ENCODE measurements around the gene SUN3.

The SUN3 gene

DNA sequence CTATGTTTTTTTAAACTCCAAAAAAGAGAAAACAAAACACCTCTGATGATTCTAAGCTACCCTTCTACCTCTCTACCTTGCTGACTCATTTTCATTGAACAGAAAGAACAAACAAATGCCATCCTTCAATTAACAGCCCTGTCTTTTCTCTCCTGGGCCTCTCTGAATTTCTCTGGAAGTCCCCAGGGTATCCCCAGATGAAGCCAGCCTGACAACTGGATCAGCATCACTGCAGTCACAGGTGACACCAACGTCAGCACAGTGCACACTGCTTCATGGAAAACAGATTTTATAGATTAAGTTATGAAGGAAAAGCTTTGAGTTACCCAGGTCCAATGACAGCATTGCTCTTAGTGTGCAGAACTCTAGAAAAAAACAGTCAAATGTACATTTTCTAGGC, 55.2 kb downstream of the SUN3 start:
- no peak for DNase-seq

DNA sequence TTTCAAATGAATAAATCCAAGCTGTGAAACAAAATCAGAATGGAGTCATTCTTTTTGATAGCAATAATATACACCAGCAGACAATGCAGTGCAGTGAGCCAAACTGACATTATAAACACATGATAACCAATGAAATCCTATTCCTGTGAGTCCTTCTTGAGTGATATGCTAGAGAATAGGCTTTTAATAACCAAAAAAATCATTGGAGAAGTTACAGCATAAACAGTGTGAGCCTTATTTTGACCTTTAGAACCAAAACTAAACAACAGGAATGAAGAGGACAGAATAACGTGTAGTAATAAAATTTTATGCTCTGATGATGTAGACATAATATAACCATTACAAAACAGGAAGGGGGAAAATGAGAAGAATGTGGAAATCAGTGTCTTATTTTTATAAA, 58.1 kb downstream of the SUN3 start:
- no peak for DNase-seq

DNA sequence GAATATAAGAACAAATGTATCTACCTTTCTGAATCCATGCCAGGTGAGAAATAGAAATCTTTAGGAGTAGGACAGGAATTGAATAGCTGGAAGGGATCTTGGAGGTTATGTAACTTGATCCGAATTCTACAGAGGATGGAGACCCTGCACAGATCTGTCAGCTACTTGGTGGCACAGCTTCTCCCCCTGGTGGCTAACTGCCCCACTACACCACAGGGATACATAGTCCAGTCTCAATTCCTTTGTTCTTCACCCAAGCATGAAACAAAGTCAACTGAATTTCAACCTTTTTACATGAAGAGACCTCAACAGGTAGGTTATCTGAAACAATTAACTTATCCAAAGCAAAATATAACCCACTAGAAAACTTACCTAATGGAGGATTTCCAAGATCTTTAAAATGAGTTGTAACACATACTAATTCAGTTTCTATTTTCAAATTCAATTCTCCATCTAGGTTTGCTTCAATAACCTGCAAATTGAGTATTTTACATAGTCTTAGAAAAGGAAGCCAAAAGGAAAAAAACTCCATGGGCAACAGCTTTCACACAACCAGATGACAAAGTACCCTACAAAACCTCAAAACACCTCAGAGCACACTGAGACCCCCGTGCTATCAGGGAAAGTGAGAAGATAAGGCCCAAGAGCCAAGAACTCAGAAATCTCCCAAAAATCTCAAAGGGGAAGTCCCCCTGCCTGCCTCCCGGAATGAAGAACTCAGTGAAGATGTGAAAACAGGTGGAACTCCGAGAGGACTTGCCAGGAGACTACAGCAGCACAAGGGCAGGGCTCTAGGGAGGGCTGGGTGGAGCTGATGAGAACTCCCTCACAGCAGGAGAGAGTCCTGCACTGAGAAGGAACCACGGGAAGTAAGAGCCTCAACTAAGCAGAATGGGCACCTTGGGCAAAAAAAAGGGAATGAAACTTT, 59.8 kb downstream of the SUN3 start:
- DNase-seq = peak; percentile 29

DNA sequence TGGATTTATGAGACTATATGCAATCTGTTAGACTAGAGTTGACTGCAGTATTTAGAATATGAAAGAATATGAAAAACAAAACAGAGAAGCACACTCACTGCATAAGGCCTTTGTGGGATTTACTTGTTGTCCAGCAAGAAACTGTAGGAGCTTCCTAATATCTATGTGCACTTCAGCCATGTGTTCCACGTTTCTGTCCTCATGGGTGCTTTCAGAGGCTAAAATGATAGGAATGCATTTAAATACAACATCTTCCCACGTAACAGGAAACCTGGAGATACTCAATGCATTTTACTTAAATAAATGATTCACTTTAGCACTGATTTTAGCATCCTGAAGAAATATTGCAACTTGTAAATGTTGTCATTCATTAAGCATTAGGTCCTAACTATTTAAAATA, 61.2 kb downstream of the SUN3 start:
- DNase-seq = no peak

DNA sequence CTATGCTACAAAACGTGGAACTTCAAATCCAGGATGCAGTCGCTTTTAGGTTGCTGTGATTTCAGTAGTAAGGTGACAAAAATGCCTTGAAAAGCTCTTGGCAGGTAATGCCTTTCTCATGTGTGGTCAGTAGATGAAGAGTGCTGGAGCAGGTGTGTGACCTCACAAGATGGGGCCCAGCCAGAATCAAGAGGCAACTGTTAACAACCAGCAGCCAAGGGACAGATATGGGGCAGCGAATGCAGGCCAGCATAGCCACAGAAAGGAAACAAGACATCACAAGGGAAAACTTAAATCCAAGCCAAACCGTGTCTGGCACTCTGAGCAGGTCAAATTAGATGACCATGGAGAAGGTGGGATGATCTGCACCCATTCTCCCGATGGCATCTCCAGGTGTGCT, 61.8 kb downstream of the SUN3 start:
- DNase-seq = no peak

DNA sequence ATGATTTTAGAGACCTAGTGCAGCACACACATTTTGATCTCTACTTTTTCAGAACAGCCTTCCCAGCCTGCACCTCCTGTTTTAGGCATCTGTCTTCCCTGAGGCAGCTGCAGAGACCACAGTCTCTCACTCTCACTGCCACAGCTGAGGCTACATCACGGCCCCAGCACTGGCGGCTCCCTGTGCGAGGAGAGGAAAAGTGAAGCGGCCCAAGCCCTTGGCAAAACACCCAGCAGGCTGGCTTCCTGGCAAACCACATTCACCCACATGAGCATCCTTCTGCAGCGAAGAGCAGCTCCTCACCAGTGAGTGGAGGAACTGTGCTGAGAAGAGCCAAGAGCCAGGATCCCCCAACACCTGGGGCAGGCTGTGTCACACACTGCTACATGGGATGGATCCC, 63.5 kb downstream of the SUN3 start:
- DNase-seq = no peak

DNA sequence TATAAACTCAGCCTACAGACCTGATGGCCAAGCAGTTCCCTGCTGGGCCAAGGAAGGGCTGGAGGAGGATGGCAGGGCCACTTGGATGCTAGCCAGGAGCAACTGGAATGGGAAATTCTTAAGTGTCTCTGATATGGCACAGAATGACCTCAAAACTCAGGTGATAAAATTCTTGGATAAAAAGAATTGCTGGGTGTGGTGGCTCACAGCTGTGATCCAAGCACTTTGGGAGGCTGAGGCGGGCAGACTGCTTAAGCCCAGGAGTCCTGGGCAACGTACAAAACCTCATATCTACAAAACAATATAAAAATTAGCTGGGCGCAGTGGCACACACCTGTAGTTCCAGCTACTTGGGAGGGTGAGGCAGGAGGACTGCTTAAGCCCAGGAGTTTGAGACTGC, 66.6 kb downstream of the SUN3 start:
- DNase-seq = no peak

DNA sequence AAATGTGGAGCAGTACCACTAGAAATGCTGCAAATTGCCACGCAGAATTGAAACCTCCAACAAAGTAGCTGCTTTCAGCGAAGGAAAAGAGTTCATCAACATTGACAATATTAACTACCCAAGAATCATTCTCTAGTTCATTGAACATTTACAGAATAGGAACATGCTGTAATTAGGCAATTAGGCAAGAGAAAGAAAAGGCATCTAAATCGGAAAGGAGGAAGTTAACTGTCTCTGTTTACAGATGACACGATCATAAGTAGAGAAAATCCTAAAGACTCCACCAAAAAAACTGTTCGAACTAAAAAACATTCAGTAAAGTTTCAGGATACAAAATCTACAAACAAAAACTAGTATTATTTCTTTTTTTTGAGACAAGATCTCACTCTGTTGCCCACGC, 71.8 kb downstream of the SUN3 start:
- no peak for DNase-seq

DNA sequence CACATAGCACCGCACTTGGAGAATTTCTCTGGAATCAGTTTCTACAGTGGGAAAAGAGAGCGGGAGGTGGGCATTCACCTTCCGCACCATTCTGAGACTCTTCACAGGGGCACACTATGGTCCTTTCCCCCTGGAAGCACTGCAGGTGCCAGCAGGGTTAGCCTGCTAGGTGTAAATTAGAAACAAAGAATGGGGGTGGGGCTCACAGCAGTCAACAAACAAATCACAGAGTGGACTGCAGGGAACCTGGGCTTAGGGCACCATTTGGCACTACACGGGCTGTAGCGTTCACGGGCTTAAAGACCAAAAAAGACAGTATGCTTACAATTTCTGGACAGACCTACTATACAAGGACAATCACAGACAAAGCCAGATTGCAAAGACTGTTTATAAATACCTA, 72.7 kb downstream of the SUN3 start:
- no peak for DNase-seq

DNA sequence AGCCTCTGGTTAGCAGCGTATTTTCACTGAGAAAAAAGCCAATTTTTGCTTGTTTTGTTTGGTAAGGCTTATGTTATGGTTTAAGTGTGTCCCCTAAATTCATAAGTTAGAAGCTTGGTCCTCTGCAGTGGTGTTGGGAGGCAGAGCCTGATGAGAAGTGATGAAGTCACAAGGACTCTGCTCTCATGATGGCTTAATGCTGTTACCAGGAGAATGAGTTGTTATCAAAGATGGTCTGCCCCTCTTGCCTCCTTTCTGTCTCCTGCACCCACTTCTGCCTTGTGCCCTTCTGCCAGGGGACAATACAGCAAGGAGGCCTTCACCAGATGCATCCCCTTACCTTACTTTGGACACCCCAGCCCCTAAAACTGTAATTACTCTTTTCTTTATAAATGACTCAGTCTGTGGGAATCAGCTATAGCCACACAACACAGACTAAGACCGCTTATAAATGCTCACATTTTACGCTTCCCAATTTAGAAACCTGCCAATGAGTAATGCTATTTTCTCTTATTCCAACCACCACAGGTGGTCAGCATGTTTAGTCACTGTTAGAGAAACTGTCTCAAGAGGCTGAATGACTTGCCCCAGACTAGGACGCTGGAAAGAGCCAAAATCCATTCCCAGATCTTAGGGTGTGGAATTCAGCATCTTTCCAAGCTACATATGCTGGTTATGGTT, 74.5 kb downstream of the SUN3 start:
- DNase-seq = no peak

DNA sequence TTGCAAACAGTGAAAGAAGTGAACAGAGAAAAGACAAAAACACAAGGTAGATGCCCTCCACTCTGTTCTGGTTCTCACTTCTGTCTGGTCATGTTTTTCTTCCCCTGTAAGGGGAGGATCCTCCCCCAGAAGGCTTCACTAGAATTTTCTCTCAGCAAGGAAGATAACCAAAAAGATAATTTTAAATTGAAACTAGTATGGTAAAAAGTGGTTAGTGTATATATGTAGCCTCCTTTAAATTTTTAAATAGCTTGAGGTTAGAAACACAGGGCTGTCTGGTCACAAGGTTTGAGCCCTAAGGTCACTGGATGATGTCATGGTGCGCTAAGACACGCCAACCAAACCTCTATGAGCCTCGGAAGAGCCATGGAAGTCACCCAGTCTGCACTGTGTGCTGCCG, 75.1 kb downstream of the SUN3 start:
- DNase-seq = no peak

DNA sequence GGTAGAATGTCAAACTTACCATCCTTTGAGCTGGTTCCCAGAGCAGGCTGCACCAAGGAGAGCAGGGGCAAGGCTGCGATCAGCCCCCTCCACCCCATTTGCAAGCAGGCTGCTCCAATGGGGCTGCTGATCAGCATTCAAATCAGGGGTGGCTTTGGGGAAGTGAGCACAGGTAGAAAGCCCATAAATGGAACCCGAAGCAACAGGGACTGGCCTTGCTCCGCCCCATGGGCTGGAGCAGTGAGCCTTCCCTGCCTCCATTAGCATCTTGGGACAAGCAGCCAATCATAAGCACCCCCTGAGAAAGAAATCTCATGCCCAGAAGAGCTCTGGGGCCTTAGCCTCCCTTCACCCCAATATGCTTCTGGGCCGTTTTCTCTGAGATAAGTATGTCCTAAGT, 76.7 kb downstream of the SUN3 start:
- no peak for DNase-seq

DNA sequence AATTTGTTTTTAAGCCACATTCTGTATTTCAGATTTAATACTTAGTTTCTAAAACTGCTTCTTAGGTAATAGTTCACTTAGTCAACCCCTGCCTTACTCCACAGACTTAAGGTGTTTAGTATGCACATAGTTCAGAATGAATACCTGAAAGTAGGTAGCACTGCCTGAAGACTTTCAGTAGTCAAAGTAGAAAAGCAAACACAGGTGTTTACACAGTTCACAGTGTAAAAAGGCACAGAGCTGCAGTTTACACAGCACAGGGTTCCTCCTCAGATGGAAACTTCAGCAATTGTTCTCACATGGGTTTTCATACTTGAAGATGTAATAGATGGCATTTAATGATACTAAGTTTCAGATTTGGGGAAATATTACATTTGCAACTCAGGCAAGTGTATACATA, 77.5 kb downstream of the SUN3 start:
- DNase-seq = no peak

DNA sequence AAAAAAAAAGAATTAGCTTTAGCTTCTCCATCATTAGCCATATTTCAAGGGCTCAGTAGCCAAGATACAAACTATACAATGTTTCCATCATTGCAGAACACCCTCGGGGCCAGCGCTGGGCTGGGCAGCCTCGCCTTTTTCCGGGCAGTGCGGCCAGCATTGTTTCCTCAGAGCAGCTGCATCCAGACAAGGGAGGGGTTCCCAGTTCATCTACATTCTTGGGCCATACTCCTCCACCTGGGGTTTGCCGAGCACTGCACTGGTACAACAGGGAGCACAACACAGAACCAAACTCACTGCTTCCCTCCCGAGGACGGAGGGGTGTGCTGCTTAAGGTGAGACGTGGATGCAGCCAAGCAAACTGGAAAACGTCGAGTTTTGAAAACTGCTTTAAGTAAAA, 78.2 kb downstream of the SUN3 start:
- no peak for DNase-seq

DNA sequence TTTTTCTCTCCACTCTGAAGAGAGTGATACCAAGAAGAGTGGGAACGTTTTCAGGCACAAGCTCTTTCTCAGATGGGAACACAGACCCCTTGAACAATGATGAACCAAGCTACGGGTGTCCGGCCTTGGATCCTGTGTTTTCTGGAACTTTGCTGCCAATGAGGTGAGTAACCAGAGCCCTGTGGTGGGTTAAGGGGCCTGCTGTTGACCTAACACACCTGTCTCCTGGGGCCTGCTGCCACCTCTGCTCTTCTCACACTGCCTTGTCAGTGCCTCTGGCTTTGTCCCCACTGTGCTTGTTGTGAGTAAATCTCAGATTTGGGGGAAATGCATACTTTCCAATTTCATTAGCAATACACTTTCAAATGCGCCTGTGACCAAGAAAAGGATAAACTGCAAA, 79.2 kb downstream of the SUN3 start:
- DNase-seq = no peak

DNA sequence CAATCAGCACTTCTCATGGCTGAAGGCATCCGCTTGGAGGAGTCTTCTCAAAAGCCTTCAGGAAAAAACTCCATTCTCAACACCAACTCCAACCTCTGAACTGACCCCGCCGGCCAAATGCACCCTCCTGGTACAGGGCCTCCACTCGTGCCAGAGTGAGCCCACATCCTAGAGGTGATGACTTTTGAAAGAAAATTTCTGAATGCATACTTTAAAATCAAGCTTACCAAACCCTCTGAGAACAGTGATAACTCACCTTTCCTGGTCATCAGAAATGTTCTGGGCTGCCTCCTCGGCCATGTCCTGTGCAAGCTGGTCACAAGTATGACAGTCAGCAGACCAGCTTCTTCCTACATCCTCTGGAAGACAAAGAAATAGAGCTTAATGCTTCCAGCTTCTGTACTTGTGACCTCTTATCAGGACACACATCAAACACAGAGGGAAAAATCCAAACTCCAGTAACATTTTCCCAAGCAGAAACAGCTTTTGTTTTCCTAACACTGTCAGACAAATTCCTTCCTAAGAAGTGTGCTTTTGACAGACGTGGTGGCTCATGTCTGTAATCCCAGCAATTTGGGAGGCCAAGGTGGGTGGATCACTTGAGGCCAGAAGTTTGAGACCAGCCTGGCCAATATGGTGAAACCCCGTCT, 80.6 kb downstream of the SUN3 start, which contains the start of gene PKD1L1:
PKD1L1 (minus strand) TSS at position 326 of the 650 bp plus-strand sequence; CDS start at position 300, 26 bp downstream.
- DNase-seq = no peak

DNA sequence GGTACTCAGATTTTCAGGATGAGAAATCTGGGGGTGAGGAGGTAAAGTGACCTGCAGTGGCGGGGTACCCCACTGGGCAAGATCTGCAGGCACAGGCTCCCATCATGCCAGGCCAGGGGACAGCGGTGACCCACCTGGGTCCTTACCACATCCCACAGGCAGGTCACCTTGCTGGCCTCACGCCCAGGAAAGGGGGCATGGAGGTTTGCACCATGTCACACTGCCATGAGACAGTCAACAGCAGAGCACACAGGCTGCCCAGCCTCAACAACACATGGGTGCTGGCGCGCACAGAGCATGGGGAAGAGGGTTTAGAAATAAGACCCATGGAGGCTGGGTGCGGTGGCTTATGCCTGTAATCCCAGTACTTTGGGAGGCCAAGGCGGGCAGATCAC, 81.6 kb downstream of the SUN3 start:
- DNase-seq = no peak

DNA sequence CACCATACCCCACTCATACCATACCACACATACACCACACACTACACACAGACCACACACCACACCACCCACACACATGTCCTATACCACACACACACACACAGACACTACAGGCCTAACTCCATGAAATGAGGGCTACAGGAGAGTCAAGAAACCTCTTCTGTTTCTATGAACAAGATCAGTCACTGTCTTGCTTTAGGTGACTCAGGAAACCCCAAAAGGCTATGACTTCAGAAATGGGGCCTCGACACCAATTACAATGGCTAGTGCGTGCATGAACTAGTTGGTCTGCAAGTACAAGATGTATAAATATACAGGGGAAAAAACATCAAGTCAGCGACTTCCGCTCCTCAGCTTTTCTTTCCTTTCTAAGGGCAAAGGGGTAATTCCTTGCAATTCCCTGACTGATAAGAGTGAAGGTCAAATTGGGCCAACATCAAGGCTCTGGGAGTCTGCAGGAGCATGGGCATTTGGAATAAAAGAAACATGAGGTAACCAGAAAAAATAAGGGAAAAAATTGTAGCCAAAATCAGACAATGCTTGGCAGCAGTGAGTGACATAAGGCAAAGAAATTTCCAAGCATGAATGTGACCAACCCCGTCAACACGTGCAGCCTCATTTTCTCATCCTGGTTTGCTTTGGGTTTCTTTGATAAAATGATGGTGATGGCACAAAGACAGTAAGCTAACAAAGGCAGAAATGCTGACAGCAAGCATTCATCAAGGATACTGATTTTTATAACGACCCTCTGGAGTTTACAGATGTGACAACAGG, 82.1 kb downstream of the SUN3 start:
- no peak for DNase-seq

DNA sequence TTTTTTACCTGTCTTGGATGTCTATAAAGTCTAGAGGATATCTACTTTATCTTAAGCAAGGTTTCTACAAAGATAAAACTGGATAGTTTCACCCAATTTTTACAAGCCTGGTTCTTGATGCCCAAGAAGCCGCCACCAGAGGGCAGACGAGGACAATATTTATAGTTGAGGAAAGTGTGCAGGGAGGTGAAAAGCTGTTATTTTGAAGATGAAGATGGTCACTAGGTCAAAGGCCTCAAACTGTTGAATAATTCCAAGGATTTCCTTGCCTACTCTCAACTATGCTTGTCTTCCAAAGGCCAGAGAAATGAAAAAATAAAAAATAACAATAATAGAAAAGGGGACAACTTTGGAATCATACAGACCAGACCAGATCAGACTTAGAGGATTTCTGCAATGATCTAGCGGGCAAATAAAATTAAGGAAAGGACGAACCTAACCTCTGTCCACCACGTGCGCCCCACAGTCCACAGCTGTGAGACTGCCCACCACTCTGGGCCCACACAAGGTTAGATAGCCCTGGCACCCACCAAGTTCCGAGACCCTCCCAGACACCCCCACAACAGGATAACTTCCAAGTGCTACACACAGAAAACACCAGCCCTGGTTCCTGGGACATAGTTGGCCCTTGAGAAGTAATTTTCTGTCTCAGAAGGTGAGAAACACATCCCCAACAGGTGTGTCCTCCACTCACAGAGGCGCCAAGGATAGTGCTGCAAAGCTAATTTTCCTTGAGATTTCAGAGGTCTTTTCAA, 83.5 kb downstream of the SUN3 start:
- peak; percentile 30 for DNase-seq

DNA sequence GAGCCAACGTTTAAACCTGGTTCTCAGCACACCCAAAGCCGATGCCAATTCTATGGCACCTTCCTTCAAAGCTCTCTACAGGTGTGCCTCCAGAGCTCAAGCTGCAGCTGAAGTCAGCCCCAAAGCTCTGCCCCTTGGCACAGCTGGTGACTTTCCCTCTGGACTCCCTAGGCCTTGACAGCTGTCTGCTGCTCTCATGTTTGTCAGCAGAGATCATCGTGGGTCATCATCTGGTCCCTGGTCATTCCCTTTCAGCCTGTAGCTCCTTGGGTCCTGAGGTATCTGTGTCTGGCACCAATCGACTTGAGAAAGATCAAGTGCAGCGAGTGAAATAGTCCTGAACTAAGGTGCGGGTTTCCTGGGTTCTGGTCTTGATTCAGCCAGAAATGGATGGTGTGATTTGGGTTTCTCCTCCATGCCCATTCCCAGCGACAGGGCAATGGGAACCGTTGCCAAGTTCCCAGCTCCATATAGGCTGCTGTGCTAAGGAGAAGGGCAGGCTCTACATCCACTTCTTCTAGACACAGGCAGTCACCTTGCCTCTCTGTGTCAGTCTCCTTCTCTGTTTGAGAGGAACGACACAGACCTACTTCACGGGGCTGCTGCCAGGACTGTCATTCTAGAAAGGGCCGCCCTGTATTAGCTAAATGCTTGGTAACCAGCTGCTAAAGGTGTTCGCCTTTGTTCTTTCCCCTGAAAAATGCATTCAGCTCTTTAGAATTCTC, 84.2 kb downstream of the SUN3 start:
- DNase-seq = no peak

DNA sequence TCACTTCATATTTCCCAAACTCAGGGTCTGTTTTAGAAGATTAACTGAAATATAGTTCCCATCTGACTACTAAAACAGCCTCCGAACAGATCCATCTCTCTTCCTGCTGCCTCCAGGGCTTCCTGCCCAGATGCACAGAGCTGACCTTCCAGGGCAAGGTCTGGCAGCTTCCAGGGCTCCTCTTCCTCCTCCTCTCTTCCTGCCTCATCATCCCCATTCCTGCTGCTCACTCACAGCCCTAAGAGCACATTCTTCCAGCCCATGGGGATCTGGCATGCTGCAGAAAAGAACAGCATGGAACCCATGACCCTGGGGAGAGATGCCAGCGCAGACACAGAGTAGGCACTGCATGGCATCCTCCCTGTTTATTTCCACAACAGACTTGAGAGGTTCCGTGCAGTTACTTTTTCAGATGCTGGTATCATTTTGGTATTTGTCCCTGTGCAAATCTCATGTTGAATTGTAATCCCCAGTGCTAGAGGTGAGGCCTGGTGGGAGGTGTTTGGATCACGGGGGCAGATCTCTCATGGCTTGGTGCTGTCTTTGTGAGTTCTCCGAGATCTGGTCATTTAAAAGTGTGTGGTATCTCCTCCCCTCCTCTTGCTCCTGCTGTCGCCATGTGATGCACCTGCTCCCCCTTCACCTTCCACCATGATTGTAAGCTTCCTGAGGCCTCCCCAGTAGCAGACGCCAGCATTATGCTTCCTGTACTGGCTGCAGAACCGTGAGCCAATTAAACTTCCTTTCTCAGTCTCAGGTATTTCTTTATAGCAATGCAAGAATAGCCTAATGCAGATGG, 85.0 kb downstream of the SUN3 start:
- DNase-seq = no peak
